Hepatocyte (in vitro differentiated cells): ENCODE data around the gene LEMD3. TPM values are rescaled to one million over a fixed set of nuclear protein-coding genes. Genes with fewer than 3 reads are reported as not detected.

Source experiments
- DNase-seq: peaks from one replicate; pipeline ENCODE4 v3.0.0-alpha.2; 2016; ENCODE audit warnings: low spot score
- H2AFZ ChIP-seq: fragments of 200-600 bp; sonication (generic); 2 replicates; pipeline ENCODE4 v1.6.0; 2016; ENCODE audit warnings: antibody characterized with exemption, mild to moderate bottlenecking
- H3K27ac ChIP-seq: fragments of 200-600 bp; sonication (generic); 2 replicates; pipeline ENCODE4 v1.5.1; 2016; ENCODE audit warnings: mild to moderate bottlenecking
- H3K27me3 ChIP-seq: fragments of 200-600 bp; sonication (generic); 2 replicates; pipeline ENCODE4 v1.6.1; 2016
- H3K36me3 ChIP-seq: fragments of 200-600 bp; sonication (generic); replicated peaks from 2 replicates; pipeline ENCODE4 v1.5.1; 2016; ENCODE audit warnings: low read depth; ENCODE audit not compliant: insufficient read depth
- H3K4me1 ChIP-seq: fragments of 200-600 bp; sonication (generic); 2 replicates; pipeline ENCODE4 v1.5.1; 2016; ENCODE audit warnings: mild to moderate bottlenecking, moderate library complexity; ENCODE audit not compliant: insufficient read depth
- H3K4me2 ChIP-seq: fragments of 200-600 bp; sonication (generic); 2 replicates; pipeline ENCODE4 v1.6.0; 2016
- H3K4me3 ChIP-seq: fragments of 200-600 bp; sonication (generic); 2 replicates; pipeline ENCODE4 v1.5.1; 2016; ENCODE audit warnings: mild to moderate bottlenecking
- H3K79me2 ChIP-seq: fragments of 200-600 bp; sonication (generic); 2 replicates; pipeline ENCODE4 v1.6.0; 2017; ENCODE audit warnings: mild to moderate bottlenecking
- H3K9me2 ChIP-seq: fragments of 200-600 bp; sonication (generic); replicated peaks from 2 replicates; pipeline ENCODE4 v1.6.0; 2017; ENCODE audit warnings: mild to moderate bottlenecking; ENCODE audit not compliant: insufficient read depth
- H3K9me3 ChIP-seq: fragments of 200-600 bp; sonication (generic); 2 replicates; pipeline ENCODE4 v1.5.1; 2016; ENCODE audit warnings: low read depth, mild to moderate bottlenecking
- H4K20me1 ChIP-seq: fragments of 200-600 bp; sonication (generic); 2 replicates; pipeline ENCODE4 v1.6.0; 2016; ENCODE audit warnings: mild to moderate bottlenecking; ENCODE audit not compliant: insufficient read depth, poor library complexity, severe bottlenecking
- CTCF ChIP-seq: fragments of 200-600 bp; sonication (generic); IDR thresholded peaks from 2 replicates; pipeline ENCODE4 v1.5.1; 2016; ENCODE audit warnings: antibody characterized with exemption, mild to moderate bottlenecking; ENCODE audit not compliant: poor library complexity
- EZH2 ChIP-seq: fragments of 200-600 bp; sonication (generic); IDR thresholded peaks from 2 replicates; pipeline ENCODE4 v1.6.1; 2016; ENCODE audit warnings: antibody characterized with exemption, mild to moderate bottlenecking, borderline replicate concordance
- EZH2phosphoT487 ChIP-seq: fragments of 200-600 bp; sonication (generic); IDR thresholded peaks from one replicate; pipeline ENCODE4 v1.6.1; 2018; ENCODE audit warnings: antibody characterized with exemption, mild to moderate bottlenecking, low read depth, moderate library complexity; ENCODE audit not compliant: unreplicated experiment, severe bottlenecking
- WGBS: methylation state at CpG from one replicate; pipeline ENCODE4 v1.1.6; 2016; ENCODE audit warnings: low lambda C conversion rate; ENCODE audit errors: missing lambda C conversion rate; 5-methylcytosine and 5-hydroxymethylcytosine counted together
- polyA plus RNA-seq: library from polyadenylated mRNA; unstranded; fragments of >200 nt; fragmentation: Nextera tagmentation; extraction: Ambion mirVana; gene quantifications from 2 replicates; pipeline ENCODE4 v1.2.1, GENCODE V29; 2016
- total RNA-seq: library from RNA; depleted of rRNA; stranded (reverse); fragments of >200 nt; gene quantifications from 2 replicates; pipeline ENCODE4 v1.2.3, GENCODE V29; 2014

LEMD3 gene
- total and polyA plus RNA-seq, 2 experiments from 2014 or later = 15.5 to 51.1 TPM

GRCh38 chr12:65147312-65147905 lies 22.0 kb upstream of the LEMD3 start:
- no peaks in the 10 kb centered on the region for H3K9me3 ChIP-seq
- no peak overlapping the region for H2AFZ ChIP-seq
- no peak for TF ChIP-seq EZH2
- no peak for TF ChIP-seq CTCF
- no peak for TF ChIP-seq EZH2phosphoT487
- H3K27ac ChIP-seq = no peak overlapping the region
- no peaks in the 10 kb centered on the region for H3K4me1 ChIP-seq
- H3K4me3 ChIP-seq = no peak overlapping the region
- DNase-seq = no peak
- no peaks in the 10 kb centered on the region for H4K20me1 ChIP-seq
- WGBS = 69% methylated on average over 2 of the region's 2 CpGs
- no peaks in the 10 kb centered on the region for H3K27me3 ChIP-seq
- no peaks in the 10 kb centered on the region for H3K9me2 ChIP-seq
- no peaks in the 10 kb centered on the region for H3K36me3 ChIP-seq
- no peaks in the 10 kb centered on the region for H3K79me2 ChIP-seq
- no peak overlapping the region for H3K4me2 ChIP-seq

- Histone ChIP-seq H2AFZ (no peak overlapping the region), H3K4me2 (no peak overlapping the region), H3K9me3 (no peaks in the 10 kb centered on the region), H3K27ac (no peak overlapping the region), H3K4me1 (no peaks in the 10 kb centered on the region), H3K9me2 (no peaks in the 10 kb centered on the region), H4K20me1 (no peaks in the 10 kb centered on the region), H3K79me2 (no peaks in the 10 kb centered on the region), H3K4me3 (no peak overlapping the region), H3K36me3 (no peaks in the 10 kb centered on the region), H3K27me3 (no peaks in the 10 kb centered on the region)
- no peak for DNase-seq
- TF ChIP-seq EZH2phosphoT487 (no peak), EZH2 (no peak), CTCF (no peak)
These were observed 17.4 kb upstream of the LEMD3 start for GRCh38 chr12:65152012-65152411.

GRCh38 chr12:65152596-65152995 lies 16.8 kb upstream of the LEMD3 start:
- 73% methylated on average over 1 of the region's 1 CpG for WGBS

More at GRCh38 chr12:65152596-65152995, 16.8 kb upstream of the LEMD3 start:
- Histone ChIP-seq H3K27me3 (no peaks in the 10 kb centered on the region), H4K20me1 (no peaks in the 10 kb centered on the region), H3K36me3 (no peaks in the 10 kb centered on the region), H3K79me2 (no peaks in the 10 kb centered on the region), H3K9me3 (no peaks in the 10 kb centered on the region), H3K9me2 (no peaks in the 10 kb centered on the region), H3K4me2 (no peak overlapping the region), H2AFZ (no peak overlapping the region), H3K4me3 (no peak overlapping the region), H3K4me1 (no peaks in the 10 kb centered on the region), H3K27ac (no peak overlapping the region)
- no peak for DNase-seq
- TF ChIP-seq EZH2phosphoT487 = no peak
- TF ChIP-seq CTCF = no peak
- no peak for TF ChIP-seq EZH2
